HCT116 (cell line): Measurements from ENCODE around the gene CTBP2. TPM values are rescaled to one million over a fixed set of nuclear protein-coding genes. Genes with fewer than 3 reads are reported as not detected.

Source experiments
- ATAC-seq: fragments of 200-7000 bp; cut with Tn5 transposase; 2 replicates; pipeline ENCODE4 v1.9.1; 2020; ENCODE audit warnings: mild to moderate bottlenecking, moderate library complexity
- BruUV-seq: library from RNA; stranded (reverse); fragments of 400-500 nt; replicated peaks from 2 replicates; lab custom pipeline; 2021; lab: Mats Ljungman, UMichigan
- CTCF ChIA-PET: fragments of 300-600 bp; sonication (Branson Sonifier 250); formaldehyde crosslinking; loops from one replicate; lab custom pipeline; 2021; ENCODE audit warnings: antibody characterized with exemption; lab: Charles Lee
- POLR2A ChIA-PET: fragments of 300-600, 350-600 bp; sonication (Branson Sonifier 250); formaldehyde crosslinking; loops from one replicate; lab custom pipeline; 2021; ENCODE audit warnings: antibody characterized with exemption; lab: Charles Lee
- RAD21 ChIA-PET, 2 experiments: fragments of 300-600 bp; sonication (Branson Sonifier 250); formaldehyde crosslinking; loops; one replicate each; lab custom pipeline; 2023; ENCODE audit warnings: low total read pairs in 2 of 2; ENCODE audit not compliant: uncharacterized antibody in 2 of 2, unreplicated experiment in 2 of 2, low non-redundant PET in 1 of 2; lab: Charles Lee
- DNase-seq: peaks from one replicate; pipeline ENCODE4 v3.0.0-alpha.2; 2010; ENCODE audit warnings: low read depth, low spot score
- H2AFZ ChIP-seq: fragments of 200-600 bp; shearing (Covaris generic), sonication (generic); 2 replicates; pipeline ENCODE4 v1.6.1; 2017; ENCODE audit warnings: low read depth, mixed run types, mixed read lengths, antibody characterized with exemption, low read length; ENCODE audit not compliant: poor library complexity, severe bottlenecking
- H3K27ac ChIP-seq: 2 replicates; pipeline ENCODE4 v1.5.1; 2012; ENCODE audit warnings: low read depth, low read length
- H3K27me3 ChIP-seq: fragments of 200-600 bp; sonication (generic); 2 replicates; pipeline ENCODE4 v1.6.1; 2016; ENCODE audit warnings: mixed run types, low read length, mixed read lengths; ENCODE audit not compliant: insufficient read depth
- H3K36me3 ChIP-seq, 2 experiments: fragments of 200-500 bp in 1 of 2; fragments of 200-600 bp in 1 of 2; sonication (Bioruptor generic) in 1 of 2; sonication (generic) in 1 of 2; 2 replicates each; pipeline versions ENCODE4 v1.5.1 to v1.6.1; 2014 to 2016; ENCODE audit warnings: low read length in 2 of 2, inconsistent platforms in 1 of 2, mixed read lengths in 1 of 2, mixed run types in 1 of 2; ENCODE audit not compliant: insufficient read depth in 2 of 2, control insufficient read depth in 1 of 2
- H3K4me1 ChIP-seq, 2 experiments: fragments of 200-600 bp in 1 of 2; sonication (generic) in 1 of 2; 2 replicates each; pipeline versions ENCODE4 v1.5.1 to v1.6.1; 2012 to 2017; ENCODE audit warnings: low read length in 2 of 2, inconsistent platforms in 1 of 2, mild to moderate bottlenecking in 1 of 2, mixed read lengths in 1 of 2, mixed run types in 1 of 2, moderate library complexity in 1 of 2; ENCODE audit not compliant: insufficient read depth in 2 of 2, control insufficient read depth in 1 of 2
- H3K4me2 ChIP-seq: fragments of 200-600 bp; sonication (generic); 2 replicates; pipeline ENCODE4 v1.6.1; 2017; ENCODE audit warnings: mixed run types, low read length, mixed read lengths
- H3K4me3 ChIP-seq, 2 experiments: fragments of 200-600 bp in 1 of 2; sonication (generic) in 1 of 2; replicated peaks in 1 of 2; 2 replicates each; pipeline ENCODE4 v1.5.1; 2011 to 2016; ENCODE audit warnings: low read length in 2 of 2, control low read depth in 1 of 2, low read depth in 1 of 2, mild to moderate bottlenecking in 1 of 2, mixed read lengths in 1 of 2, mixed run types in 1 of 2
- H3K79me2 ChIP-seq: fragments of 200-600 bp; sonication (generic); 2 replicates; pipeline ENCODE4 v1.6.1; 2017; ENCODE audit warnings: mild to moderate bottlenecking, mixed run types, low read length, moderate library complexity, mixed read lengths; ENCODE audit not compliant: insufficient read depth
- H3K9ac ChIP-seq: fragments of 200-600 bp; sonication (generic); 2 replicates; pipeline ENCODE4 v1.6.1; 2016; ENCODE audit warnings: low read length, mixed read lengths
- H3K9me2 ChIP-seq: fragments of 200-600 bp; sonication (generic), shearing (Covaris generic); 2 replicates; pipeline ENCODE4 v1.6.1; 2017; ENCODE audit warnings: mixed run types, mild to moderate bottlenecking, moderate library complexity; ENCODE audit not compliant: insufficient read depth
- H3K9me3 ChIP-seq, 2 experiments: fragments of 200-500 bp in 1 of 2; fragments of 200-600 bp in 1 of 2; sonication (Bioruptor generic) in 1 of 2; sonication (generic) in 1 of 2; 2 replicates each; pipeline ENCODE4 v1.6.1; 2014 to 2017; ENCODE audit warnings: low read length in 2 of 2, mixed read lengths in 2 of 2, inconsistent platforms in 1 of 2, low read depth in 1 of 2, mild to moderate bottlenecking in 1 of 2, mixed run types in 1 of 2, moderate library complexity in 1 of 2; ENCODE audit not compliant: control insufficient read depth in 1 of 2, insufficient read depth in 1 of 2
- H4K20me1 ChIP-seq: fragments of 200-600 bp; sonication (generic), shearing (Covaris generic); 2 replicates; pipeline ENCODE4 v1.6.1; 2017; ENCODE audit warnings: mixed run types, mild to moderate bottlenecking, moderate library complexity; ENCODE audit not compliant: insufficient read depth
- CEBPB ChIP-seq: IDR thresholded peaks from 2 replicates; pipeline ENCODE4 v1.6.1; 2012; ENCODE audit warnings: low read depth
- CTCF ChIP-seq, 3 experiments: fragments of 200-600 bp in 1 of 3; sonication (generic) in 1 of 3; IDR thresholded peaks in 2 of 3; conservative IDR thresholded peaks in 1 of 3; 2 replicates each; pipeline ENCODE4 v1.5.1; 2012 to 2017; ENCODE audit warnings: low read depth in 2 of 3, low read length in 2 of 3, antibody characterized with exemption in 1 of 3, borderline replicate concordance in 1 of 3, control low read depth in 1 of 3, mild to moderate bottlenecking in 1 of 3, mixed read lengths in 1 of 3, mixed run types in 1 of 3, moderate library complexity in 1 of 3; ENCODE audit not compliant: insufficient read depth in 1 of 3
- ELF1 ChIP-seq: IDR thresholded peaks from 2 replicates; pipeline ENCODE4 v1.6.1; 2012; ENCODE audit warnings: low read depth, borderline replicate concordance
- FOSL1 ChIP-seq: IDR thresholded peaks from 2 replicates; pipeline ENCODE4 v1.6.1; 2012; ENCODE audit warnings: low read depth
- JUND ChIP-seq: IDR thresholded peaks from 2 replicates; pipeline ENCODE4 v1.6.1; 2012
- SIN3A ChIP-seq: IDR thresholded peaks from 2 replicates; pipeline ENCODE4 v1.6.1; 2012; ENCODE audit warnings: low read depth
- SRF ChIP-seq: IDR thresholded peaks from 2 replicates; pipeline ENCODE4 v1.6.1; 2012; ENCODE audit warnings: low read depth
- TCF7L2 ChIP-seq: IDR thresholded peaks from 2 replicates; pipeline ENCODE4 v1.7.0; 2011; ENCODE audit warnings: borderline replicate concordance, inconsistent platforms; ENCODE audit not compliant: insufficient read depth, insufficient read length; ENCODE audit errors: extremely low read depth
- YY1 ChIP-seq: IDR thresholded peaks from 2 replicates; pipeline ENCODE4 v1.6.1; 2011; ENCODE audit warnings: low read length, low read depth, moderate library complexity, mild to moderate bottlenecking; ENCODE audit not compliant: insufficient replicate concordance; ENCODE audit errors: extremely low read depth
- ZFX ChIP-seq: fragments of 450-650 bp; IDR thresholded peaks from 2 replicates; pipeline ENCODE4 v1.6.1; 2017
- ZNF274 ChIP-seq: fragments of 200-500 bp; sonication (Bioruptor generic); IDR thresholded peaks from 2 replicates; pipeline ENCODE4 v1.6.1; 2014; ENCODE audit warnings: mild to moderate bottlenecking, low read depth, low read length, inconsistent platforms
- intact Hi-C: fragments of 100-400 bp; cut with micrococcal nuclease; formaldehyde crosslinking; loops from 2 replicates; pipeline ENCODE4 v1.10.0; 2022
- total RNA-seq: library from RNA; stranded (reverse); gene quantifications from one replicate; pipeline ENCODE4 v1.2.1, GENCODE V29; 2021; ENCODE audit not compliant: unreplicated experiment
- TF ChIP-seq, protein P1 (sequence below): IDR thresholded peaks from 2 replicates; pipeline ENCODE4 v1.6.1; 2012
- TF ChIP-seq, protein P2 (sequence below): IDR thresholded peaks from 2 replicates; pipeline ENCODE4 v1.6.1; 2011; ENCODE audit warnings: mild to moderate bottlenecking, low read length, moderate library complexity; ENCODE audit not compliant: insufficient replicate concordance; ENCODE audit errors: extremely low read depth
- TF ChIP-seq, protein P3 (sequence below): IDR thresholded peaks from 2 replicates; pipeline ENCODE4 v1.6.1; 2012; ENCODE audit warnings: low read depth

Gene CTBP2
- total RNA-seq, 1 experiment from 2014 or later = 144 TPM

- RAD21 ChIA-PET = no interaction called here
- Histone ChIP-seq H3K79me2 (peaks cover 100% of the 10 kb centered on the region), H3K9me2 (no peaks in the 10 kb centered on the region), H3K4me1 (peaks cover 62 to 93% of the 10 kb centered on the region in 2 experiments), H3K4me2 (peak overlapping the region; percentile 67; the same call in 1 of the 2 replicates), H3K27me3 (no peaks in the 10 kb centered on the region), H3K9me3 (no peaks in the 10 kb centered on the region), H3K27ac (no peak overlapping the region), H4K20me1 (peaks cover 6% of the 10 kb centered on the region; the same call in 1 of the 2 replicates), H3K36me3 (peaks cover 0 to 5% of the 10 kb centered on the region in 2 experiments; a peak in 2 of 4 replicates), H2AFZ (no peak overlapping the region), H3K9ac (peak overlapping the region; percentile 24; the same call in 1 of the 2 replicates), H3K4me3 (no peak overlapping the region)
- TF ChIP-seq TCF7L2 (no peak), ZFX (no peak), ZNF274 (no peak), FOSL1 (no peak), SRF (no peak), CEBPB (no peak), CTCF (IDR thresholded peaks at IDR 0.05 in 2 of 3, conservative IDR thresholded peaks at IDR 0.05 in 1 of 3; ENCODE audit: borderline replicate concordance in 1 of 3, insufficient read depth in 1 of 3, low read depth in 2 of 3, low read length in 2 of 3) (no peak), JUND (no peak), ELF1 (no peak), SIN3A (no peak), YY1 (no peak)
- TF ChIP-seq, protein P1, sequence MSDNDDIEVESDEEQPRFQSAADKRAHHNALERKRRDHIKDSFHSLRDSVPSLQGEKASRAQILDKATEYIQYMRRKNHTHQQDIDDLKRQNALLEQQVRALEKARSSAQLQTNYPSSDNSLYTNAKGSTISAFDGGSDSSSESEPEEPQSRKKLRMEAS = no peak
- TF ChIP-seq, protein P2, sequence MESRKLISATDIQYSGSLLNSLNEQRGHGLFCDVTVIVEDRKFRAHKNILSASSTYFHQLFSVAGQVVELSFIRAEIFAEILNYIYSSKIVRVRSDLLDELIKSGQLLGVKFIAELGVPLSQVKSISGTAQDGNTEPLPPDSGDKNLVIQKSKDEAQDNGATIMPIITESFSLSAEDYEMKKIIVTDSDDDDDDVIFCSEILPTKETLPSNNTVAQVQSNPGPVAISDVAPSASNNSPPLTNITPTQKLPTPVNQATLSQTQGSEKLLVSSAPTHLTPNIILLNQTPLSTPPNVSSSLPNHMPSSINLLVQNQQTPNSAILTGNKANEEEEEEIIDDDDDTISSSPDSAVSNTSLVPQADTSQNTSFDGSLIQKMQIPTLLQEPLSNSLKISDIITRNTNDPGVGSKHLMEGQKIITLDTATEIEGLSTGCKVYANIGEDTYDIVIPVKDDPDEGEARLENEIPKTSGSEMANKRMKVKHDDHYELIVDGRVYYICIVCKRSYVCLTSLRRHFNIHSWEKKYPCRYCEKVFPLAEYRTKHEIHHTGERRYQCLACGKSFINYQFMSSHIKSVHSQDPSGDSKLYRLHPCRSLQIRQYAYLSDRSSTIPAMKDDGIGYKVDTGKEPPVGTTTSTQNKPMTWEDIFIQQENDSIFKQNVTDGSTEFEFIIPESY = no peak
- TF ChIP-seq, protein P3, sequence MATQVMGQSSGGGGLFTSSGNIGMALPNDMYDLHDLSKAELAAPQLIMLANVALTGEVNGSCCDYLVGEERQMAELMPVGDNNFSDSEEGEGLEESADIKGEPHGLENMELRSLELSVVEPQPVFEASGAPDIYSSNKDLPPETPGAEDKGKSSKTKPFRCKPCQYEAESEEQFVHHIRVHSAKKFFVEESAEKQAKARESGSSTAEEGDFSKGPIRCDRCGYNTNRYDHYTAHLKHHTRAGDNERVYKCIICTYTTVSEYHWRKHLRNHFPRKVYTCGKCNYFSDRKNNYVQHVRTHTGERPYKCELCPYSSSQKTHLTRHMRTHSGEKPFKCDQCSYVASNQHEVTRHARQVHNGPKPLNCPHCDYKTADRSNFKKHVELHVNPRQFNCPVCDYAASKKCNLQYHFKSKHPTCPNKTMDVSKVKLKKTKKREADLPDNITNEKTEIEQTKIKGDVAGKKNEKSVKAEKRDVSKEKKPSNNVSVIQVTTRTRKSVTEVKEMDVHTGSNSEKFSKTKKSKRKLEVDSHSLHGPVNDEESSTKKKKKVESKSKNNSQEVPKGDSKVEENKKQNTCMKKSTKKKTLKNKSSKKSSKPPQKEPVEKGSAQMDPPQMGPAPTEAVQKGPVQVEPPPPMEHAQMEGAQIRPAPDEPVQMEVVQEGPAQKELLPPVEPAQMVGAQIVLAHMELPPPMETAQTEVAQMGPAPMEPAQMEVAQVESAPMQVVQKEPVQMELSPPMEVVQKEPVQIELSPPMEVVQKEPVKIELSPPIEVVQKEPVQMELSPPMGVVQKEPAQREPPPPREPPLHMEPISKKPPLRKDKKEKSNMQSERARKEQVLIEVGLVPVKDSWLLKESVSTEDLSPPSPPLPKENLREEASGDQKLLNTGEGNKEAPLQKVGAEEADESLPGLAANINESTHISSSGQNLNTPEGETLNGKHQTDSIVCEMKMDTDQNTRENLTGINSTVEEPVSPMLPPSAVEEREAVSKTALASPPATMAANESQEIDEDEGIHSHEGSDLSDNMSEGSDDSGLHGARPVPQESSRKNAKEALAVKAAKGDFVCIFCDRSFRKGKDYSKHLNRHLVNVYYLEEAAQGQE = no peak
- no peak for ATAC-seq
- no TSS peak for BruUV-seq
- DNase-seq = no peak
- CTCF ChIA-PET = no interaction called here
- intact Hi-C loops = no loop called here
- POLR2A ChIA-PET = interaction anchor here (0.9 kb wide), 1 partner anchor 117 kb away, joined by 3 read pairs; no protein-coding TSS in a partner anchor
Measured at GRCh38 chr10:125153703-125154490, 6.5 kb downstream of the CTBP2 start.
